HG02981 (cell line): ENCODE measurements around the gene SETD3.

Source experiments
- ATAC-seq: cut with Tn5 transposase; IDR thresholded peaks from one replicate; pipeline ENCODE4 v1.9.1; 2021; ENCODE audit warnings: mild to moderate bottlenecking, moderate library complexity; ENCODE audit not compliant: unreplicated experiment

The SETD3 gene

DNA sequence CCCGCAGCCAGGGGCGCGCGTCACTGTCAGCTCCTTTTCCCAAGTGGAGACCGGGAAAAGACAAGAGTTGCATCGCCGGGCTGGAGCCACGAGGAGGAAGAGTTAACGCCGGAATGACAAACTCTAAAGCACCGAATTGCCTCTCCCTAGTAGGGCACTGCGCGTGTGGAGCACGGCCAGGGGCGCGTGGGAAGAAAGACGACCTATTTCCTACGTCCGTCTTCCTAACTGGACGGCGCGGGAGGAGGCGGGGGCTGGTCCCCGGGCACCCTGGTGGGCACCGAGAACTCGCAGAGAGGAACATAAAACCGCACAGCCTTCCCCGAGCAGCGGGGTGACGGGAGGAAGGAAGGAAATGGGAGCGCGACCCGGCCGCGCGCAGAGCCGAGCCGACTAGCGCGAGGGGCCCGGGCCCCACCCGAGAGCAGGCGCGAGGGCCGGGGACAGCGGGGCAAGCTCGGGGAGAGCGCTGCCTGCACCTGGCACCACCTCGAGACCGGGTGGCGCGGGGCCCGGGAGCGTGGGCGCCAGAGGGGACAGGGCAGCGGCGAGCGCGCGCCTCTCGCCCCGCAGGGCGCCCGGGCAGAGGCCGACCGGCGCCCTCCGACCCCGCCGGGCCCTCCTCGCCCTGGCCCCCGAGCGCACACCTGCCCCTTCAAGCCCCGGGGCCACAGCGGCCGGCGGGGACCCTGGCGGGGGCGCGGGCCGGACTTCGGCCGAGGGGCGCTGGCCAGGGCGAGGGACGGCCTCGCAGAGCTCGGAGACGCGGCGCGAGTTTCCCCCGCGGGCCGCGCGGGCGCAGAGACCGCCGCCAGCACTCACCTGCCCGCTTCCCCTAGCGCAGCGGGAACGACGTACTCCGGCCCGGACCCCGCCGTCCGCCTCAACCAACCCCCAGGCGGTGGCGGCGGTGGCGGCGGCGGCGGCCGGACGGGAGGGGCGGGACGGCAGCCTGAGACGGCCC, at the start of gene SETD3:
Gene SETD3 (minus strand): TSS at position 954 of the 964 bp plus-strand sequence. CDS start 15,054 bp downstream, outside the sequence.
- peak; percentile 1 for ATAC-seq

DNA sequence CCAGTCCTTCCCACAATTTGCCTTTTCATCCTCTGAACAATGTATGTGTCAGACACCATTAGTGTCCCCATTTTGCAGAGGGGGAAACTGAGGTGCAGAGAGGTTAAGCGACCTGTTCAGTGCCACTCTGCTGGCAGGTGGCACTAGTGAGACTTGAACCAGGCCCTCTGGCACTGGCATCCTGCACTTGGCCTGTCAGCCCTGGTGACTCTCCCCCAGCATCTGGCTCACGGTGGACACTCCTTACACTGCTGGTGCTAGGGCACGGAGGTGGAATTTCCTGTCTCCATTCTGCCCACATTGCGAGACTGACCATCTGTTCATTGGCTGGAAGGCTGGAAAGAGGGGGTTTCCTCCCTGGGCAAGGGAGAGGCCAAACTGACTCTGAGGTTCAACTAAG, 49.2 kb upstream of the SETD3 start:
- ATAC-seq, result no peak

DNA sequence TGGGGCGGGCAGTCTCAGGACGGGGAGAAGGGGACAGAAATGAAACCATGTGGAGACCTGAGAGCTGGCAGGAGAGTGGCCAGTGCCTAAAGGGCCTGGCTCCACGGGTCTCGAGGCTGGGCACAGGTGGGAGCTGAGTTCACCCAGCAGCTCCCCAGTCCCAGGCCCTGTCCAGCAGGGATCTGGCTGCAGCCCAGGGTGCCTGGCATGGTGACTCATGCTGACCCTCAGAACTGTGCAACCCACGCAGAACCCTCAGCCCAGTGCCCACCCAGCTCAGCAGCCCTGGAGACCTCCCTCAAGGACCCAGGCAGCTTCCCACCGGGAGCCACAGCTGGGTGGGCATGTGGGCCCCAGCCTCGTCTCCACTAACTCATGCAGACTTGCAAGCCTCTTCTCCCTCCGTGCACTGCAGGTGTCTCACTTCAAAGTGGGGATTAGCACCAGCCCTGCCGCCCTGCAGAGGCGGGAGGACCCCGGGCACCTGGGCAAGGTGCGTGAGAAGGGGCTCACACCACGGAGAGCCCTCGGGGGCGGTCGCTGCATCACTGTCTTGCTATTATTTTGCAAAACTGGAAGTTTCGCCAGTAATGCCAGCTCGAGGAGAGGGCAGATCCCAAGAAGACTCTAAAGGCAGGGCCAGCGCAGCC, 46.9 kb upstream of the SETD3 start:
- ATAC-seq, result no peak

DNA sequence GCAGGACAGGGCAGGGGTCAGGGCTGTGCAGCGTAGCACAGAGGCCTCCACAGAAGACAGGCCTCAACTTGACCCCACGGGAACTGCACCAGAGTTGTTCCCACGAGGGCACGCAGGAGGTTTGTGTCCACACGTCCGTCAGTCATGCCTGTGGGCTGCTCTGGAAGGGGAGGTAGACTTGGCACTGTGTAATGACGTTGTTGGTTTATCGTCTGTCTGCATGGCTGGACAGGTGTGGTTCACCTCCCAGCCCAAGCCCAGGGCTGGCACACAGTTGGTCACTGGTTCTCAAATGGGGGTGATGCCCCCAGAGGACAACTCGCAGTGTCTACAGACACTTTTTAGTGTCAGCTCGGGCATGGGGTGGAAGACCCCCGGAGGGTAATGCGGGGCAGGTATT, 46.4 kb upstream of the SETD3 start:
- ATAC-seq, result no peak

DNA sequence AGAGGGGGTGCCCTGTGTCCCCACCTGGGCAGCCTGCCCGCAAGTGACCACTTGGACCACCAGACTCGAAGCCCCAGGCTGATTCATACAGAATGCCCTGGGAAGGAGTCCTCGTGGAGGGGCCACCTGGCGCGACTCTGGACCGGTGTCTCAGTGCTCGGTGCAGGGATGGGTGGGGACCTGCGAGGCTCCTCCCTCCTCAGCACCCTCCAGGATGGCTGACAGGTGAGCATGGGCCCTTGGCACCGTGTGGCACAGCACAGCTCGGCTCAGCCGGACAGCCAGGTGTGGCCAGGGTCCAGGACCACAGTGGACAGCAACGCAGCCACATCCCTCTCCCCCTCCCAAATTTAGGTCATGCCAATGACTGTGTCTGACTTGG, 45.0 kb upstream of the SETD3 start:
- no peak for ATAC-seq

DNA sequence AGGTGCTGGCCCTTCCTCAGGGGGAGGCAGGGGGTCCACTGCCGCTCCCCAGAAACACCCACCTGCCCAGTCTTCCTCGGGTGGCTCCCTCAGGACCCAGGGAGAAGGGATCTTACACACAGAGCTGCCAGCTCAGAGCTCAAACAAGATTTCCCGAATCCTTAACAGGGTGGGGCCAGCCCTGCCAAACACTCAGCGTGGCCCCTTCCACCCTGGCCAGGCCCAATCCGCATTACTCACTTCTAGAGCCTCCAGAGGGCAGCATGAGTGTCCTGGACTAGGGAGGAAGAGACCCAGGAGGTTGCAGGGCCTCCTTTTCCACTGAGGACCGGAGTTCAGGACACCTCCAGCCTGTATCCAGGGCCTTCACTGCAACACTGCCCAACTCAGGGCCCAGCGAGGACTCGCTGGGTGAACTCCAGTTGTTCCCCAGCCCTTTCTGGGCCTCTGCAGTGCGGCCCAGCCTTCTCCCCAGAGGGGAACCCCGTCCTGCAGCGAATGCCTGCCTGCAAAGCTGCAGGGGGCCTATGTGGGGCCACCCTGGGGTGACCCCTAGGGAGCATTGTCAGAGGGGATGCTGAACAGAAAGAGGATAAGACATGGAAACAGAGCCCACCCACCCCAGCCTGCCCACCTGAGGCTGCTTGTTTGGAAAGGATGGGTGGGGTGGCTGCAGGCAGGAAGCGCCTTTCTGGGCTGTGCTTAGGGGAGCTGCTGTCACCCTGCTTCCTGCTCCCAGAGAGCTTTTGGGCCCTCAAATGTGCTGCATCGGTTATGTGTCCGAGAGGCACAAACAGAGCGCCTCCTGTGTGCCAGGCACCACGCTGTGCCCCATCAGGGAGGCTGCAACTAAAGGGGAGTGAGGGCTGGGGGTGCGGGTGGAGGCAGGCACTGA, 44.4 kb upstream of the SETD3 start:
- no peak for ATAC-seq

DNA sequence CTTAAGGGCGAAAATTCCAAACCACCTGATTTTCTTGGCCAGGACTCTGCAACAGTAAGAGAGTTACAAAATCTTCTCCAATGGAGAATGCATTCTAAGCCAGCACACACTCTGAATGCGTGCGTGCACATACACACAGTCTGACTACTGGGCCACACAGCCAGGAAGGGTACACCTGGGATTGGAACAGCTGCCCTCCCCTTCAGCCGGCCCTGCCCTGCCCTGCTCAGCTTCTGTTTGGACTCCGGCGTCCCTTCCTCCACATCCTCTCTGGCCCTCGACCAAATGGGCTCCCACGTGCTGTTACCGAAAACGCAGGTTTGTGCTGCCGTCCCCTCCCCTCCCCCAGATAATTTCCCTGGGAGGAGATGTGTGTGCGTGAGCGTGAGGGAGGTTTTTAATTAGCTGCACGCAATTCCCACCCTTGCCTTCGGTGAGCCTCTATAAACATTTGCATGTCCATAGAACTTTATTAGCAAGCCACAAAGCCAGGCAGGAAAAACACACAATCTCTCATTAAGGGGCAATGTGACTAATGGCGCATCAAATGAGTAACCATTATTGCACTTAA, 43.5 kb upstream of the SETD3 start:
- ATAC-seq, result no peak

DNA sequence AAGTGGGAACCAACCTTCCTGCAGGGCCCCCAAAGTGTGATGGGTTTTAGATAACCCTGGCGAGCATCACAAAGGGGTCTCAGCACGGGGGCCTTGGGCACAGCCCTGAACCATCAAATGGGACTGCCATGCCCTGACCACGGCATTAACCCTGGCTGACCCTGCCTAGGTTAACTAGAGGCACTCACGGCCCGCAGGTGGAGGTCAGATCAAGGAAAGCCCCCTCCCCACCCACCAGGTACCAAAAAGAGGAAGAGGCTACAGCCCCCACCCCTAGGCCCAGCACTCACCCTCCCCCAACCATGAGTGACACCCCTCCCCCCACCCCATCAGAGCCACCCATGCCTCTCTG, 43.0 kb upstream of the SETD3 start:
- no peak for ATAC-seq

DNA sequence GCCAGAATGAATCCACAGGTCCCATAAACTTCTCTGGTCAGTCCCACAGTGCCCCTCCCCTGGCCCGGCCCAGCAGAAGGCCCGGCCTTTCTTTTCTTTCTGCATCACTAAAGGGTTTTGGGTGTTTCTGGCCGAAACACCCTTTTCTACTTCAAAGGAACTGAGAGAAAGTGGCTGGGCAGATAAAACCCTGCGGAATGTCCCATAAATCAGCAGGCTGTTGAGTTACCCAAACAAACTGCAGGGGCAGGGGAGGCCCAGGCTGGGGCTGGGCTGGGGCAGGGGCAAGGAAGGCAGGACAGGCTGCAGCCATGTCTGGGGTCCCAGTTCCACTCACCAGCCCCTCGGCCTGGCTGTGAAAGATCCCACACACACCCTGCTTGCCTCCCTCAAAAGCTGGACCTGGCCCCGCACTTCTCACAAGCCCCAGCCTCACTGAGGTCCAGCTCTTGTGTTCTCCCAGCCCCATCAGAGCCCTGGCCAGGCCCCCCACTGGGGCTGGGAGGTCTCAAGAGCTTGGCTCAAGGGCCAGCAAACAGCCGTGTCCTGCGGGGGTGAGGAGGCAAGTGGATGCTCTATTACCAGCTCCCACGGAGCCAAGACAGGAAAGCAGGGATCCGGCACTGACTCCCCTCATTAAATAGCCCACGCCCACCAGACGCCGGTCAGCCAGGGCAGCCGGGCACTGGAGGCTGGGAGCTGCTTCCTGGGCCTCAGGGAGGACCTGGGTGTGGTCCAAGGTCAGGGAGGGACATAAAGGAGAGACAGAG, 42.5 kb upstream of the SETD3 start:
- no peak for ATAC-seq

DNA sequence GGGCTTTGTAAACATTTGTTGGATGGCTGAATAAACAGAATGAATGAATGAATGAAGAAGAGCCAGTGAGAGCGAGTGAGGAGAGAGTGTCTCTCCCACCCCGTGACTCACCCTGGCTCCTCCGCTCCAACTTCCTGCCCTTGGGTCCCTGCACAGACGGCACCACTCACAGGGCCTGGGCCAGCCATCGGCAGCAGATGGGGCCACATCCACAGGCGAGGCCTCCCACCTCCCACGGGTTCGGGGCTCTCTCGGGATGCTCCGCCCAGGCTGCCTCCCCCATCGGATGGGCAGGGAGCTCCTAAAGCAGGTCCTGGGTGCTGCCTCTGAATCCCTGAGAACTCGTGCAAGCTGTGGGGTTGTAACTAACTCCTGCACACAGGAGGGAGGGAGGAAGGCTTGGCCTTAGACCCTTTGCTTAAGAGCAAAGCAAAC, 41.8 kb upstream of the SETD3 start:
- no peak for ATAC-seq

DNA sequence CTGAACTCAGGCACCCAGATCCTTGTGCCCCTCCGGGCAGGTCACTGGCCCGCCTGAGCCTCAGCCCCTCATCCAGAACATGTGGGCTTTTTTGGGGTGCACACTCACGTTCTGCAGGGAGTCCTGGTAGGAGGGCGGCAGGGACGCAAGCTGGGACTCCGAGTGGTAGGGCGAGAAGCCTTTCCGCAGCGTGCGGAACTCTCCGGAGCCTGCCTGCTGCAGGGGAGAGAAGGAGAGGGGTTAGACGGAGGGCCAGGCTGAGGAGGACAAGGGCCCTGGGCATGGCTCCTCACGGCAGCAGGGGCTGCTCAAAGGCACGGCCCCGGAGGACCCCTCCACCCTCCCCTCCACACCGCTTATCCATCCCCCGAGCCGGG, 41.4 kb upstream of the SETD3 start:
- no peak for ATAC-seq

DNA sequence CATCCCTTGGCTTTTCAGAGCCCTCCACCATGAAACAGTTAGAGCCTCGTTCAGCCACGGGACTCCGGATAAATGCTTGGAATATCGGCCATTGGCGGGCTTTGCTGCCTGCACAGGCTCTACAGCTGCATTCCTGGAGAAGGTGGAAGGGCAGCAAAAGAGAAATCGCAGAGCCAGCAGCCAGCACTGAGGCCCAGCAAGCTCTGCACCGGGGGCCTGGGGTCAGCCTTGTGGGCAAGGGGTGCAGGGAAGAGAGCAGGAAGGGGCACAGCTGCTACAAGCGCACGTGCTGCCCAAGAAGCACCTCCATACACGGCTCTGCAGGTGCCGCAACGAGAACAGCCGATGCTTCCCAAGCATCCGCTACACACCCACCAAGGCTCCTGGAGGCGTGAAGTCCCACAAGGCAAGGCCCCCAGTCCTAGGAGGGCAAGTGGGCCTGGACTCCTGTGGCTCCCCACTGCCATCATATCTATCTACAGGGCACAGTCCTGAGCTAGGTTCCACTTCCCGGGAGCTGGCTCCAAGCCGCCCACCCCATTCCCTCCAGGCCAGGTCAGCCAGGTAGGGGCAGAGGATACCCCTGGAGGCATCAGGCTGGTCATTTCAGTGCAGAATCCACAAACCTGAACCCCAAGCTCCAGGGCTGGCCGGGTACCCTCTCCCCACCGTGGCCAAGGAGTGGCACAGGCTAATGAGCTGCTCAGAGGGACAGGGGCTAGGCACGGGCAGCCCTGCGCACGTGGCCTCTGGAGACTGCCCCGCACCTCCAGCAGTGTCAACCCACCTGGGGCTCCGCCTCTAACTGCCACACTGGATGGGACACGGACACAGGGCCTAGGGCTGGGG, 40.7 kb upstream of the SETD3 start:
- no peak for ATAC-seq

DNA sequence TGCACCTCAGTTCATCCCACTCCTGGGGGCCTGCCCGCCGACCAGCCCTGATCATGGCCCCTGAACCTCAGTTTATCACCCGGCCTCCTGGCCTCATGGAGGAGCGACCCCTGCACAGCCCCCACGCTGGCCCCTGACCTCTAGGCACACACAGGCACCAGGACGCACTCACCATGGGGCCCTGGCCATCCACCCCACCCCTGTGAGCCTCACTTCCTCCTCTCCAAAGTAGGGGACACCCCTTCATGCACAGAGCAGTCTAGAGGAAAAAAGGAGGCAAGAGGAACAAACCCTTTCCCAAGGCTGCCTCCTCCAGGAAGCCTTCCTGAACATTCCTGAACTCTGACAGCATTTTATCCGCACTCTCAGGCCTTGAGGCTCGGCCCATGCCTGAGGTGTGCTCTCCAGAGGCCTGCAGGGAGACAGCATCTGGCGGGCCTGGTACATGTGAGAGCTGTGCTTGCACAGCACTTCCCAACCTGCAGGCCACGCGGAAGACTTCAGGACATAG, 40.0 kb upstream of the SETD3 start:
- ATAC-seq, result no peak

DNA sequence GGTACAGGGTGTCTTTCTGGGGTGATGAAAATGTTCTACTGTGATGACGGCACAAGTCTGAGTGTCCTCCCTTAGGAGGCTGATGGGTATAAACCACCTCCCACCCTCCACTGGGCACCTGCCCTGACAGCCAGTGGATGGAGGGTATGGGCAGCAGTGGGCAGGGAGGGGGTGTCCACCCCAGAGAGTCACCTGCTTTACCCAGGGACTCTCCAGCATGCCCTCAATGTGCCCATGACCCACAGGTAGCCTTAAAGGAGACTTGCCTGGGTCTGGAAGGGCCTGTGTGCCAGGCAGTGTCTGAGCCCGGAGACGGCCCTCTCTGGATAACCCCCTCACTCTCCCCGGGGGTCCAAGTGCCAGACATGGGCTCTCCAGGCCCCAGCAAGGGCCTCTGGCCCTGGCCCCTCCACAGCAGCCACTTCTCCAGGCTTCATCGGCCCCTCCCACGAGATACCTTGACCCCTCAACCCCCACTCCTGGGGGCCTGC, 39.3 kb upstream of the SETD3 start:
- no peak for ATAC-seq

DNA sequence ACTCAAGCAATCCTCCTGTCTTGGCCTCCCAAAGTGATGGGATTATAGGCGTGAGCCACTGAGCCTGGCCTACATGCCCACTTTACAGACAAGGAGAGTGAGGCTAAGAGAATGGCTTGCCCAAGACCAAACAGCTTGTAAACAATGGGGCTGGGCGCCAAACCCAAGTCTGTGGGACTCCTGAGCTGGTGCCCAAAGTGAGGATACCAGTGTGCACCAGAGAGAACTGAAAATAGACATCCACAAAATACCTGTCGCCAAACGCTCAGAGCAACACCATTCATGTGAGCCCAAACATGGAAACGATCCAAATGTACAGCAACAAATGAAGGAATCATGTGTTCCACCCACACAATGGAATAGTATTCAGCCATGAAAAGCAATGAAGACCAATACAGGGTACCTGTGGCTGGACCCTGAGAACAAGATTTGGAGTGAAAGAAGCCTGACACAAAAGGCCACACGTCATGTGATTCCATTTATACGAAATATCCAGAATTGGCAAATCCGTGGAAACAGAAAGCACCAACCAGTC, 38.8 kb upstream of the SETD3 start:
- ATAC-seq, result no peak

DNA sequence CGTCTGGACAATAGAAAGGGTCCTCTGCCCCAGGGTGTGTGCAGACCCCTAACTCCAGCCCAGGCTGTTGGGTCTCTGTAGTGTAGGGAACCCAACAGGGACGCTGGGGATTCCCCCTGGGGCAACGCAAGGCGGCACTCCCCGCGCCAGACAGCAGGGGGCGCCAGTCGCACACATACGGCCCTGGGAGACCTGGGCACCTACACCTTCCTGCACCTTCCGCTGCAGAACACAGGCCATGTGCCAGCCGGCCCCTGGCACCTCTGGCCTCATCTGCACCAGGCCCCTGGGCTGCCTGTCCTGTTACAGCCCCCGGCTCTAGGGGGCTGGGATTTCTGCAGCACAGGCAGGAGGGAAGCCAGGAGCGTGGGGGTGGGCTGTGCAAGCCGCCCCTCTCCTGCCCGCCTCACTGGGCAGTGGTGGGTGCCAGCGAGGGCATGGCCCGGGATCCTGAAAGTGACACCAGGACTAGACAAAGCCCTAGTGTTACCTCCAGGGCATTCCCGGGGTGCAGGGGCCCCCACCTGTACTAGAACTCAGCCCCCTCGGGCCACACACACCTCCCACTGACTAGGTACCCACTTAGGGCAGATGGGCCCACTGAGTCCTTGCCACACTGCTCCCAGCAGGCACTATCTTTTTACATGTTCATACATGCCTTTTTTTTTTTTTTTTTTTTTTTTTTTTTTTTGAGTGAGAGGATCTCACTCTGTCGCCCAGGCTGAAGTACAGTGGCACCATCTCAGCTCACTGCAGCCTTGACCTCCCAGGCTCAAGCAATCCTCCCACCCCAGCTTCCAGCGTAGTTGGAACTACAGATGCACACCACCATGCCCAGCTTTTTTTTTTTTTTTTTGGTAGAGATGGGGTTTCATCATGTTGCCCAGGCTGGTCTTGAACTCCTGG, 38.0 kb upstream of the SETD3 start:
- ATAC-seq, result peak; percentile 79

DNA sequence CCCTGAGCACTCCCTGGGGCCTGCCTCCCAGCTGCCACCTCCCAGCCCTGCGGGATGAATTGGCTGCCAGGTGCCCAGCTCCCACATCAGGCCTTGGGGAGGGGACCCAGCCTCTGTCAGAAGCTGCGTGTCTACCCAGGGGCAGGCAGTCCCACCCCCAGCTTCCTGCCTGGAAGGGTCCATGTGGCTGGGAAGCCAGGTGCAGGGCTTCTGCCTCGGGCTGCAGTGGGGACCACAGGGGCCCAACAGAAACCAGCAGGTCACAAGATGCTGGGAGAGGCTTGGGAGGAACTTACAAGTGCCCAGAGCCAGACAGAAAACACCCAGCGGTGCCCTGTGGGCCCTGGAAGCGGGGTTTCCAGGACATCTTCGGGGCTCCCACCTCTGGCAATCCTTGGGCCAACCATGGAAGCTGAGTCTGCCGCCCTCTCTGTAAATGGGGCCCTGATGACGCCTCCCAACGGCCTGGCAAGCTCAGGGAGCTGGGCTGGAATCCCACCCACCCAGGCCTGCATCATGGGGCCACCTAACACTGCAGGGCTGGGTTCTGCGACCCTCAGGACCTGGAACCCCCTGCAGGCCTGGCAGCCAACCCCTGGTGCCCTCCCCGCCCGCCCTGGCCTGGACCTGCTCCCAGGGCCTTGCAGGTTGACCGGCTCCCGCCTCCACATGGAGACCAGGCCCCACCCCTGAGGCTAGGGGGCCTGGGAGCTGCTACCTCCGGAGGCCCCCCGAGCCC, 37.2 kb upstream of the SETD3 start:
- no peak for ATAC-seq
